HL-60 (cell line): ENCODE results near the gene ZNF423.

Experiments used
- DNase-seq, 2 experiments: peaks; one replicate each; pipeline ENCODE4 v3.0.0-alpha.2; 2010 to 2020; ENCODE audit warnings: low read depth in 1 of 2, low spot score in 1 of 2
- H3K27ac ChIP-seq: fragments of 250-450 bp; sonication (Bioruptor Pico); replicated peaks from 2 replicates; pipeline ENCODE4 v1.5.1; 2020; ENCODE audit warnings: mild to moderate bottlenecking, moderate library complexity
- H3K27me3 ChIP-seq: fragments of 250-450 bp; sonication (Bioruptor Pico); 2 replicates; pipeline ENCODE4 v1.5.1; 2021; ENCODE audit warnings: mild to moderate bottlenecking, moderate library complexity; ENCODE audit not compliant: insufficient read depth, poor library complexity, severe bottlenecking
- H3K4me3 ChIP-seq: replicated peaks from 2 replicates; pipeline ENCODE4 v1.5.1; 2011; ENCODE audit warnings: mild to moderate bottlenecking, control low read depth, low read length; ENCODE audit not compliant: insufficient read depth
- CTCF ChIP-seq: IDR thresholded peaks from one replicate; pipeline ENCODE4 v1.5.1; 2011; ENCODE audit warnings: low read length, control low read depth, inconsistent platforms; ENCODE audit not compliant: insufficient read depth
- GABPA ChIP-seq: IDR thresholded peaks from 2 replicates; pipeline ENCODE4 v1.6.1; 2012; ENCODE audit warnings: low read depth
- POLR2AphosphoS5 ChIP-seq: IDR thresholded peaks from 2 replicates; pipeline ENCODE4 v1.6.1; 2012; ENCODE audit warnings: low read depth
- REST ChIP-seq: IDR thresholded peaks from 2 replicates; pipeline ENCODE4 v1.6.1; 2012; ENCODE audit warnings: low read depth; ENCODE audit not compliant: insufficient replicate concordance
- SPI1 ChIP-seq: IDR thresholded peaks from 2 replicates; pipeline ENCODE4 v1.6.1; 2012; ENCODE audit warnings: low read depth, mild to moderate bottlenecking, borderline replicate concordance

ZNF423 gene

GRCh38 chr16:49811644-49812334 lies 44.1 kb downstream of the ZNF423 start:
- TF ChIP-seq POLR2AphosphoS5 (no peak), GABPA (no peak), CTCF (no peak), REST (no peak), SPI1 (no peak)
- Histone ChIP-seq H3K27me3 (no peaks in the 10 kb centered on the region), H3K27ac (no peak overlapping the region), H3K4me3 (no peak overlapping the region)
- no peak for DNase-seq

- no peak for TF ChIP-seq GABPA
- Histone ChIP-seq H3K27me3 (no peaks in the 10 kb centered on the region), H3K4me3 (no peak overlapping the region), H3K27ac (no peak overlapping the region)
- no peak for DNase-seq
Observed at GRCh38 chr16:49810831-49811230, 45.1 kb downstream of the ZNF423 start.

GRCh38 chr16:49809561-49809960 lies 46.4 kb downstream of the ZNF423 start:
- no peak overlapping the region for H3K27ac ChIP-seq
- no peak for TF ChIP-seq POLR2AphosphoS5
- TF ChIP-seq SPI1 = no peak
- TF ChIP-seq GABPA = no peak
- no peak for TF ChIP-seq REST
- no peak for TF ChIP-seq CTCF
- H3K27me3 ChIP-seq = no peaks in the 10 kb centered on the region
- no peak for DNase-seq
- H3K4me3 ChIP-seq = no peak overlapping the region

- H3K27me3 ChIP-seq = no peaks in the 10 kb centered on the region
- no peak overlapping the region for H3K27ac ChIP-seq
Observed at GRCh38 chr16:49809062-49809461, 46.9 kb downstream of the ZNF423 start.

More at GRCh38 chr16:49809062-49809461, 46.9 kb downstream of the ZNF423 start:
- no peak for DNase-seq
- H3K4me3 ChIP-seq = no peak overlapping the region
- TF ChIP-seq CTCF (no peak), GABPA (no peak), POLR2AphosphoS5 (no peak), SPI1 (no peak), REST (no peak)
